HG03097 (cell line): Measurements from ENCODE around the gene LZTFL1.

Source experiments
- ATAC-seq: cut with Tn5 transposase; IDR thresholded peaks from one replicate; pipeline ENCODE4 v1.9.1; 2021; ENCODE audit not compliant: unreplicated experiment, low FRiP score

The LZTFL1 gene

GRCh38 chr3:45789235-45789812, 52.6 kb downstream of the LZTFL1 start:
- ATAC-seq: no peak

GRCh38 chr3:45787551-45787950, 54.4 kb downstream of the LZTFL1 start:
- ATAC-seq: no peak

GRCh38 chr3:45786801-45787495, 55.0 kb downstream of the LZTFL1 start:
- no peak for ATAC-seq

- no peak for ATAC-seq
Observed at GRCh38 chr3:45785605-45786150, 56.2 kb downstream of the LZTFL1 start.

GRCh38 chr3:45783667-45784066, 58.3 kb downstream of the LZTFL1 start:
- ATAC-seq: no peak

- no peak for ATAC-seq
Observed at GRCh38 chr3:45782381-45782780, 59.5 kb downstream of the LZTFL1 start.

GRCh38 chr3:45781841-45782240, 60.1 kb downstream of the LZTFL1 start:
- no peak for ATAC-seq

- no peak for ATAC-seq
Observed at GRCh38 chr3:45781271-45781670, 60.6 kb downstream of the LZTFL1 start.

- ATAC-seq: no peak
Observed at GRCh38 chr3:45779746-45780735, 61.9 kb downstream of the LZTFL1 start.

- ATAC-seq: no peak
Observed at GRCh38 chr3:45778761-45779201, 63.1 kb downstream of the LZTFL1 start.

- ATAC-seq: no peak
Observed at GRCh38 chr3:45777746-45778386, 64.1 kb downstream of the LZTFL1 start.

GRCh38 chr3:45777111-45777745, 64.7 kb downstream of the LZTFL1 start:
- no peak for ATAC-seq

- ATAC-seq: no peak
Observed at GRCh38 chr3:45776611-45777010, 65.3 kb downstream of the LZTFL1 start.

- ATAC-seq: no peak
Observed at GRCh38 chr3:45776301-45776595, 65.7 kb downstream of the LZTFL1 start.

GRCh38 chr3:45775571-45776300, 66.2 kb downstream of the LZTFL1 start:
- ATAC-seq: no peak

- no peak for ATAC-seq
Observed at GRCh38 chr3:45774581-45775521, 67.1 kb downstream of the LZTFL1 start.

GRCh38 chr3:45773714-45774449, 68.0 kb downstream of the LZTFL1 start:
- ATAC-seq: no peak
